T-helper 2 cell treated with Interferon-gamma antibody and Interleukin-4, amounts not matched to agents 100 ng/mL and 5 ng/mL, for 36 hours (primary cell): ENCODE data around the gene ELMOD3. TPM values are rescaled to one million over a fixed set of nuclear protein-coding genes. Genes with fewer than 3 reads are reported as not detected.
"Not testable (repeated sequence)": the region's sequence is repeated elsewhere in the genome, so short reads cannot be mapped to it uniquely, and the experiment has no call there.

Source experiments
- intact Hi-C: fragments of 100-400 bp; cut with micrococcal nuclease; formaldehyde crosslinking; loops from one replicate; pipeline ENCODE4 v1.15.1; 2023
- total RNA-seq: library from RNA; stranded (reverse); gene quantifications from 2 replicates; pipeline ENCODE4 v1.2.3, GENCODE V29; 2022

The ELMOD3 gene
- total RNA-seq, 1 donor from 2014 or later, result 21.2 TPM

- intact Hi-C loops, result no loop called here
These were observed 25.4 kb upstream of the ELMOD3 start for GRCh38 chr2:85329181-85329651.

- intact Hi-C loops, result not testable (repeated sequence)
These were observed 24.9 kb upstream of the ELMOD3 start for GRCh38 chr2:85329701-85330100.

GRCh38 chr2:85330839-85331636 lies 23.5 kb upstream of the ELMOD3 start:
- intact Hi-C loops, result no loop called here

GRCh38 chr2:85333877-85334276 lies 20.7 kb upstream of the ELMOD3 start:
- intact Hi-C loops, result not testable (repeated sequence)

- intact Hi-C loops, result no loop called here
These were observed 19.6 kb upstream of the ELMOD3 start for GRCh38 chr2:85334928-85335327.

- intact Hi-C loops, result no loop called here
These were observed 14.3 kb upstream of the ELMOD3 start for GRCh38 chr2:85340034-85340892.

GRCh38 chr2:85341269-85342029 lies 13.1 kb upstream of the ELMOD3 start:
- intact Hi-C loops, result no loop called here

GRCh38 chr2:85342156-85342555 lies 12.4 kb upstream of the ELMOD3 start:
- intact Hi-C loops, result no loop called here

GRCh38 chr2:85343207-85343895 lies 11.2 kb upstream of the ELMOD3 start:
- intact Hi-C loops, result loop anchor here (1.0 kb wide), 1 partner anchor 26 kb away; no protein-coding TSS in a partner anchor

- intact Hi-C loops, result no loop called here
These were observed 10.1 kb upstream of the ELMOD3 start for GRCh38 chr2:85344356-85344954.

GRCh38 chr2:85347599-85347998 lies 7.0 kb upstream of the ELMOD3 start:
- intact Hi-C loops, result no loop called here

GRCh38 chr2:85353876-85354285 lies 688 bp upstream of the ELMOD3 start:
- intact Hi-C loops, result loop anchor here (1.0 to 5.0 kb wide), 9 partner anchors 26 to 752 kb away; partner anchors contain the start of genes GGCX, PTCD3, SH2D6 and USP39

GRCh38 chr2:85355073-85355410 lies 473 bp downstream of the ELMOD3 start:
- intact Hi-C loops, result loop anchor here (2.0 kb wide), 2 partner anchors 54 to 198 kb away; no protein-coding TSS in a partner anchor

GRCh38 chr2:85355521-85355920 lies 952 bp downstream of the ELMOD3 start:
- intact Hi-C loops, result loop anchor here (2.0 kb wide), 2 partner anchors 53 to 197 kb away; no protein-coding TSS in a partner anchor

- intact Hi-C loops, result no loop called here
These were observed 1.6 kb downstream of the ELMOD3 start for GRCh38 chr2:85356186-85356585.

GRCh38 chr2:85357736-85358135 lies 3.2 kb downstream of the ELMOD3 start:
- intact Hi-C loops, result no loop called here

- intact Hi-C loops, result not testable (repeated sequence)
These were observed 8.3 kb downstream of the ELMOD3 start for GRCh38 chr2:85362653-85363387.

- intact Hi-C loops, result no loop called here
These were observed 12.6 kb downstream of the ELMOD3 start for GRCh38 chr2:85367180-85367579.

- intact Hi-C loops, result no loop called here
These were observed 14.4 kb downstream of the ELMOD3 start for GRCh38 chr2:85368921-85369320.

- intact Hi-C loops, result no loop called here
These were observed 14.9 kb downstream of the ELMOD3 start for GRCh38 chr2:85369500-85369899.
